Mesendoderm (in vitro differentiated cells): ENCODE data around the gene ZNF747.
"Not testable (repeated sequence)": the region's sequence is repeated elsewhere in the genome, so short reads cannot be mapped to it uniquely, and the experiment has no call there.

Experiments used
- DNase-seq: peaks from one replicate; pipeline ENCODE4 v3.0.0; 2013
- H2AK5ac ChIP-seq: 2 replicates; pipeline ENCODE4 v1.6.1; 2013; ENCODE audit warnings: low read length, inconsistent platforms
- H2BK120ac ChIP-seq: 2 replicates; pipeline ENCODE4 v1.6.1; 2013; ENCODE audit warnings: low read depth, mild to moderate bottlenecking, low read length, moderate library complexity, mixed read lengths
- H2BK15ac ChIP-seq: replicated peaks from 2 replicates; pipeline ENCODE4 v1.6.1; 2013; ENCODE audit warnings: low read depth, mild to moderate bottlenecking, moderate library complexity
- H2BK5ac ChIP-seq: 2 replicates; pipeline ENCODE4 v1.6.1; 2013; ENCODE audit warnings: low read length, inconsistent platforms
- H3K18ac ChIP-seq: 2 replicates; pipeline ENCODE4 v1.6.1; 2013; ENCODE audit warnings: mild to moderate bottlenecking, low read length, mixed read lengths
- H3K23ac ChIP-seq: one replicate; pipeline ENCODE4 v1.6.1; 2013; ENCODE audit warnings: low read length
- H3K27ac ChIP-seq: 2 replicates; pipeline ENCODE4 v1.5.1; 2013; ENCODE audit warnings: low read depth, mild to moderate bottlenecking, inconsistent platforms, low read length, moderate library complexity
- H3K27me3 ChIP-seq: 2 replicates; pipeline ENCODE4 v1.6.1; 2013; ENCODE audit warnings: low read length, control low read depth, mild to moderate bottlenecking, inconsistent platforms; ENCODE audit not compliant: insufficient read depth, poor library complexity
- H3K36me3 ChIP-seq: 2 replicates; pipeline ENCODE4 v1.6.1; 2013; ENCODE audit warnings: low read length, inconsistent platforms; ENCODE audit not compliant: control insufficient read depth, insufficient read depth
- H3K4ac ChIP-seq: one replicate; pipeline ENCODE4 v1.6.1; 2013; ENCODE audit warnings: low read depth, mild to moderate bottlenecking, low read length, moderate library complexity
- H3K4me1 ChIP-seq: 2 replicates; pipeline ENCODE4 v1.6.1; 2013; ENCODE audit warnings: low read depth, low read length, inconsistent platforms; ENCODE audit not compliant: control insufficient read depth
- H3K4me2 ChIP-seq: 2 replicates; pipeline ENCODE4 v1.6.1; 2013; ENCODE audit warnings: low read length
- H3K4me3 ChIP-seq: 2 replicates; pipeline ENCODE4 v1.5.1; 2013; ENCODE audit warnings: mild to moderate bottlenecking, low read length
- H3K56ac ChIP-seq: one replicate; pipeline ENCODE4 v1.6.1; 2013; ENCODE audit warnings: low read length
- H3K79me1 ChIP-seq: 2 replicates; pipeline ENCODE4 v1.6.1; 2013; ENCODE audit warnings: low read length, inconsistent platforms
- H3K79me2 ChIP-seq: 2 replicates; pipeline ENCODE4 v1.6.1; 2013; ENCODE audit warnings: mild to moderate bottlenecking, low read length; ENCODE audit not compliant: control insufficient read depth, insufficient read depth
- H3K9ac ChIP-seq: 2 replicates; pipeline ENCODE4 v1.6.1; 2013; ENCODE audit warnings: low read length, inconsistent platforms
- H4K5ac ChIP-seq: one replicate; pipeline ENCODE4 v1.6.1; 2013; ENCODE audit warnings: low read length
- H4K8ac ChIP-seq: one replicate; pipeline ENCODE4 v1.6.1; 2013; ENCODE audit warnings: low read depth, mild to moderate bottlenecking, control low read depth, low read length, moderate library complexity
- WGBS: extraction: QIAGEN DNeasy Blood & Tissue Kit; methylation state at CpG from one replicate; pipeline ENCODE4 v1.1.7; 2013; ENCODE audit warnings: low lambda C conversion rate, missing lambda C conversion rate; ENCODE audit not compliant: insufficient coverage; ENCODE audit errors: extremely low coverage; 5-methylcytosine and 5-hydroxymethylcytosine counted together

Gene ZNF747

DNA sequence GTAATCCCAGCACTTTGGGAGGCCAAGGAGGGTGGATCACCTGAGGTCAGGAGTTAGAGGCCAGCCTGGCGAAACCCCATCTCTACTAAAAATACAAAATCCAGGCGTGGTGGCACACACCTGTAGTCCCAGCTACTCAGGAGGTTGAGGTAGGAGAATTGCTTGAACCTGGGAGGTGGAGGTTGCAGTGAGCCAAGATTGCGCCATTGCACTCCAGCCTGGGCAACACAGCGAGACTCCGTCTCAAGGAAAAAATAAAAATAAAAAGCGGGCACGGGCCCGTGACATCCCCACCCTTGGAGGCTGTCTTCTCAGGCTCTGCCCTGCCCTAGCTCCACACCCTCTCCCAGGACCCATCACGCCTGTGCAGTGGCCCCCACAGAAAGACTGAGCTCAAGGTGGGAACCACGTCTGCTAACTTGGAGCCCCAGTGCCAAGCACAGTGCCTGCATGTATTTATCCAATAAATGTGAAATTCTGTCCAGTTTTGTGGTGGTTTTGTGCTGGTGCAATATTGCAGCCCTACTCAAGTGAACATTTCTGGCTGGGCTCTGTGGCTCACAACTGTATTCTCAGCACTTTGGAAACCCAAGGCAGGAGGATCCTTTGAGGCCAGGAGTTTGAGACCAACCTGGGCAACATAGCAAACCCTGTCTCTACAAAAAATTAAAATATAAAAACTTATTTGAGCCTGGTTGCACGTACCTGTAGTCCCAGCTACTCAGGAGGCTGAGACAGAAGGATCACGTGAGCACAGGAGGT lies 11.8 kb downstream of the ZNF747 start:
- not testable (repeated sequence) for H3K4me3 ChIP-seq, H2BK120ac ChIP-seq, H3K79me2 ChIP-seq, H3K27ac ChIP-seq, H3K23ac ChIP-seq, H4K8ac ChIP-seq, H4K5ac ChIP-seq, H2BK15ac ChIP-seq, H3K9ac ChIP-seq, H3K4me1 ChIP-seq, H3K79me1 ChIP-seq, H3K4me2 ChIP-seq, H3K56ac ChIP-seq, H3K27me3 ChIP-seq, H3K36me3 ChIP-seq, H2AK5ac ChIP-seq, H2BK5ac ChIP-seq, H3K18ac ChIP-seq, H3K4ac ChIP-seq, DNase-seq
- WGBS, result no CpG with 5 or more reads among the region's 12 CpGs

DNA sequence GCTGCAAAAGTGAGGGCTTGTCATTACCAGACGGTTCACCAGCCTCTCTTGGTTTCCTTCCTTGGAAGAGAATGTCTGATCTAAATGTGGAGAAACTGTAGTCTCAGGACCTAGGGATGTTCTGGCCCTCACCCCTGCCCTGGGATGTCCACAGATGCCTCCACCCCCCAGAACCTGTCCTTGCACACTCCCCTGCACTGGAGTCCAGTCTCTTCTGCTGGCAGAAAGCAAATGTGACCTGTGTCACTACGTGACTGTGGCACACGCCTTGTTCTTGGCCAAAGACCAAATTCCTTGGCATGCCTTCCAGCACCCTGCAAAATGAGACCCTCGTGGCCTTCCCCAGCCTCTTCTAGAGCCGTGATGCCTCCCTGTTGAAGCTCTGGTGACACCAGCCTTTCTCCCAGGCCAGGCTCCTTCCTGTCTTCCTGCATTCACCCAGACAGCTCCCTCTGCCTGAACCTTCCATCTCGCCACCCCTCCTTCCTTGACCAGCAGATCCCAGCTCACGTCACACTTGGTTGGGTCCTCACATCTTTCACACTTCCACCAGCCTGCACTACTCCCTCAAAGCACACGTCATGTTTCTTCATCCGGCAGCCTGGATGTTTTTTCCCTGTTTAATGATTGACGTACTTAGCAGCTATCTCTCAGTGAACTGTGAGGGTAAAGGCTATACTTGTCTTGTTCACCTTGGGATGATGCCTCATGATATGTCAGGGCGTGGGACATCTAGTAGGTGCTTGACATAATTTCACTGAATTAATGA lies 12.6 kb downstream of the ZNF747 start:
- H3K4me1 ChIP-seq, result peaks cover 2% of the 10 kb centered on the region
- no peak overlapping the region for H3K4me2 ChIP-seq
- no peak overlapping the region for H3K4ac ChIP-seq
- no peak overlapping the region for H3K18ac ChIP-seq
- no peak overlapping the region for H3K4me3 ChIP-seq
- no peak overlapping the region for H2BK15ac ChIP-seq
- no peaks in the 10 kb centered on the region for H3K27me3 ChIP-seq
- no peak overlapping the region for H3K56ac ChIP-seq
- H3K79me2 ChIP-seq, result no peaks in the 10 kb centered on the region
- WGBS, result no CpG with 5 or more reads among the region's 11 CpGs
- H3K36me3 ChIP-seq, result peaks cover 3% of the 10 kb centered on the region
- H3K27ac ChIP-seq, result no peak overlapping the region
- H4K5ac ChIP-seq, result no peak overlapping the region
- no peak overlapping the region for H2BK120ac ChIP-seq
- no peaks in the 10 kb centered on the region for H3K79me1 ChIP-seq
- H2BK5ac ChIP-seq, result no peak overlapping the region
- H4K8ac ChIP-seq, result no peak overlapping the region
- DNase-seq, result no peak
- no peak overlapping the region for H3K23ac ChIP-seq
- no peak overlapping the region for H3K9ac ChIP-seq
- H2AK5ac ChIP-seq, result no peak overlapping the region

DNA sequence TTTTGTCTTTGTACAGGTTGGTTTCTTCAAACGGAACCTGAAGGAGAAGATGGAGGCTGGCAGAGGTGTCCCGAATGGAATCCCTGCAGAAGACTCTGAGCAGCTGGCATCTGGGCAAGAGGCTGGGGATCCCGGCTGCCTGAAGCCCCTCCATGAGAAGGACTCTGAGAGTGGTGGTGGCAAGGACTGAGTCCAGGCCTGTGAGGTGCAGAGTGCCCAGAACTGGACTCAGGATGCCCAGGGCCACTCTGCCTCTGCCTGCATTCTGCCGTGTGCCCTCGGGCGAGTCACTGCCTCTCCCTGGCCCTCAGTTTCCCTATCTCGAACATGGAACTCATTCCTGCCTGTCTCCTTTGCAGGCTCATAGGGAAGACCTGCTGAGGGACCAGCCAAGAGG lies 13.2 kb downstream of the ZNF747 start:
- H3K27ac ChIP-seq, result no peak overlapping the region
- H3K4me2 ChIP-seq, result no peak overlapping the region
- no peak overlapping the region for H2BK15ac ChIP-seq
- no peaks in the 10 kb centered on the region for H3K79me1 ChIP-seq
- no CpG with 5 or more reads among the region's 7 CpGs for WGBS
- no peak overlapping the region for H3K4me3 ChIP-seq
- H4K8ac ChIP-seq, result no peak overlapping the region
- H3K4ac ChIP-seq, result no peak overlapping the region
- H3K23ac ChIP-seq, result no peak overlapping the region
- no peak overlapping the region for H2BK120ac ChIP-seq
- H3K18ac ChIP-seq, result no peak overlapping the region
- no peak overlapping the region for H2BK5ac ChIP-seq
- peaks cover 2% of the 10 kb centered on the region for H3K4me1 ChIP-seq
- no peak overlapping the region for H3K56ac ChIP-seq
- no peaks in the 10 kb centered on the region for H3K79me2 ChIP-seq
- peaks cover 3% of the 10 kb centered on the region for H3K36me3 ChIP-seq
- no peaks in the 10 kb centered on the region for H3K27me3 ChIP-seq
- no peak overlapping the region for H3K9ac ChIP-seq
- no peak overlapping the region for H4K5ac ChIP-seq
- no peak for DNase-seq
- H2AK5ac ChIP-seq, result no peak overlapping the region

DNA sequence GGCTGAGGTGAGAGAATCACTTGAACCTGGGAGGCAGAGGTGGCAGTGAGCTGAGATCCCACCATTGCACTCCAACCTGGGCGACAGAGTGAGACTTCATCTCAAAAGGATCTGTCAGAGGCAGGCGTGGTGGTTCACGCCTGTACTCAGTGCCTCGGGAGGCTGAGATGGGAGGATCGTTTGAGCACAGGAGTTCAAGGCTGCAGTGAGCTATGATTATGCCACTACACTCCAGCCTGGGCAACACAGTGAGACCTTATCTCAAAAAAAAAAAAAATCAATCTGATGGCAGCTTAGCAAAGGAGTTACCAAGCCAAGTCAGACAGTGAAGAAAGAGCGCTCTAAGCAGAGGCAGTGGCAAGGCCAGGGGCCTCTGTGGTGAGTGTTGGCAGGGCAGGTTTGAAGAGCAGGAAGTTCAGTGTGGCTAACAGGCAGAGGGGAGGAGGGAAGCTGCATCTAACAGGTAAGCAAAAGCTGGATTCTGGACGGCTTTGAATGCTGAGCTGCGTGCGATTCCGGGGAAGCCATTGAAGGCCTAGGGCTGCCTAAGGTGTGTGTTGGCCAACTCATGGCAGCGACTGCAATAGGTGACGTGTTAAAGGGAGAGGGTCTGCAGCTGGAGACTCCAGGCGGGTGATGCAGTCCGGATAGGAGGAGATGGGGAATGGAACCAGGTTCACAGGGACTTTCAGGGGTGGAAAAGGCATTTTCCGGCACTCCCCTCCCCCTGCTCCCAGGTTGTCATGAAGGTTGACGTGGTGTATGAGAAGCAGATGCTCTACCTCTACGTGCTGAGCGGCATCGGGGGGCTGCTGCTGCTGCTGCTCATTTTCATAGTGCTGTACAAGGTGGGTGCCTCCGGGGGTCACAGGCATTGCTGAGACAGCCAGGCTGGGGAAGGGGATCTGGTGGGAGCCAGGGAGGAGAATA lies 15.3 kb downstream of the ZNF747 start:
- WGBS, result no CpG with 5 or more reads among the region's 20 CpGs
- no peak overlapping the region for H3K4ac ChIP-seq

DNA sequence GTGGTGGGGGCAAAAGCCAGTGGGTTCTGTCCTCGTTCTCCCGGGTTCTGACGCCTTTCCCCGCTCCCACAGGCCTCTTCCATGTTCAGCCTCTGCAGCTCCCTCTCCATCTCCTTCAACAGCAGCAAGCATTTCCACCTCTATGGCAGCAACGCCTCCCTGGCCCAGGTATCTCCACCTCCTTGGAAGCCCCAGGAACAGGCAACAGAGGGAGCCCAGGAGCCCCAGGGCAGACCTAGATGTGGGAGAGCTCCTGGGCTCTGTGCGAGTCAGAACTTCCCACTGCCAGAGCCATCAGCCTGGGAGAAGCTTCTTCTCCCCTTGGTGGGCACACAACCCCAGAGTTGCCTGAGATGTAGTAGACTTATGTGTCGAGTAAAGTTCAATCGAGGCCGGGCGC lies 16.1 kb downstream of the ZNF747 start:
- H2BK120ac ChIP-seq, result no peak overlapping the region
- no peak for DNase-seq
- H3K23ac ChIP-seq, result no peak overlapping the region
- no peak overlapping the region for H3K4me2 ChIP-seq
- no peaks in the 10 kb centered on the region for H3K4me1 ChIP-seq
- no peak overlapping the region for H3K18ac ChIP-seq
- no peaks in the 10 kb centered on the region for H3K79me1 ChIP-seq
- no peak overlapping the region for H2AK5ac ChIP-seq
- no peak overlapping the region for H3K9ac ChIP-seq
- H3K36me3 ChIP-seq, result no peaks in the 10 kb centered on the region
- H3K27me3 ChIP-seq, result no peaks in the 10 kb centered on the region
- no peak overlapping the region for H3K4me3 ChIP-seq
- no peak overlapping the region for H3K4ac ChIP-seq
- H3K56ac ChIP-seq, result no peak overlapping the region
- no peak overlapping the region for H2BK5ac ChIP-seq
- H4K5ac ChIP-seq, result no peak overlapping the region
- no peak overlapping the region for H4K8ac ChIP-seq
- H3K79me2 ChIP-seq, result no peaks in the 10 kb centered on the region
- no peak overlapping the region for H2BK15ac ChIP-seq
- WGBS, result no CpG with 5 or more reads among the region's 10 CpGs
- H3K27ac ChIP-seq, result no peak overlapping the region

More for the DNA sequence above, 15.3 kb downstream of the ZNF747 start:
- Histone ChIP-seq H3K36me3 (no peaks in the 10 kb centered on the region), H3K79me1 (no peaks in the 10 kb centered on the region), H3K79me2 (no peaks in the 10 kb centered on the region), H3K4me1 (no peaks in the 10 kb centered on the region), H3K27ac (no peak overlapping the region), H4K8ac (no peak overlapping the region), H3K4me2 (no peak overlapping the region), H3K18ac (no peak overlapping the region), H3K23ac (no peak overlapping the region), H3K4me3 (no peak overlapping the region), H3K9ac (no peak overlapping the region), H4K5ac (no peak overlapping the region), H2BK15ac (no peak overlapping the region), H2BK120ac (no peak overlapping the region), H3K56ac (no peak overlapping the region), H2AK5ac (no peak overlapping the region), H2BK5ac (no peak overlapping the region), H3K27me3 (no peaks in the 10 kb centered on the region)
- no peak for DNase-seq
